HG03108 (cell line): ENCODE measurements around the gene PHC1.
A peak's percentile ranks its signal among the peaks of the same experiment; 100 is the strongest.
"Not testable (repeated sequence)": the region's sequence is repeated elsewhere in the genome, so short reads cannot be mapped to it uniquely, and the experiment has no call there.

Experiments used
- ATAC-seq: cut with Tn5 transposase; IDR thresholded peaks from one replicate; pipeline ENCODE4 v1.9.1; 2021; ENCODE audit warnings: moderate library complexity; ENCODE audit not compliant: unreplicated experiment

The PHC1 gene

DNA sequence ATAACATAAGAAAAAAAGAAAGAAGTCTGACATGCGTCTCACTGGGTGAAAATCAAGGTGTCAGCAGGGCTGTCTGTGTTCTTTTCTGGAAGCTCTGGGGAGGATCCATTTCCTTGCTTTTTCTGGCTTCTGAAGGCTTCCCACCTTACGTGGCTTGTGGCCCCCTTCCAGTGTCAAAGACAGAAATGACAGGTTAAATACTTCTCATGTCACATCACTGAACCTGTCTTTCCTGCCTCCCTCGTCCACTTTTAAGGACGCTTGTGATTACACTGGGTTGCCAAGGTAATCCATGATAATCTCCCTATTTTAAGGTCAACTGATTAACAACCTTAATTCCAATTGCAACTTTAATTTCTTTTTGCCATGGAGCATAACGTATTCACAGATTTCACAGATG, 4.6 kb upstream of the PHC1 start:
- no peak for ATAC-seq

DNA sequence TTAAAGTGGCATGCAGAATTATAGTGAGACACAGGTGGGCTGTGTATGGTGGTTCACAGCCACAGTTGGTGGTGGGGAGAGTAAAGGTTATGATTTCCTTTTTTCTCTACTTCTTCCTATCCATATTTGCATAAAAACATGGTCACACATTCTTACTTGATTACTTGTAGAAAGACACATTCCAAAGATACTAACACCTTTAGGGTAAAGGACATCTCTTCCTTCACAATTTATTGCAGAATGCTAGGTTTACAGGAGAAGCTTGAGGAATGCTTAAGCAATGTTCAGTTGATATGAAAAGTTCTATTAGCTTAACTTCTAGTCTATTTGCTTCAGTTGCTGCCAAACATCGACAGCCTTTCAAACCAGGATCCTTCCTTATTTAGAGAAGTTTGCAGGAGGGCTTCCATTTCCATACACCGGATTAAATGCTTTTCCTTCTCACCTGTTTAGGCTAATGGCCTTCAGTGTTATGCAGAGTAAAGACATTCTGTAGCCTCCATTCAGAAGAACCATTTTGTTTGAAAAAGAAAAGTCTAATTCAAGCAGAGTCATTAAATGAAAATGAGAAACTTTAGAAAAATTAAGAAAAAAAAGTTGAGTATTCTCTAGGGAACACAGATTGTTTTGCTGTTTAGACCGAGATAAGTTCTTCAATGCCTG, 2.6 kb upstream of the PHC1 start:
- no peak for ATAC-seq

DNA sequence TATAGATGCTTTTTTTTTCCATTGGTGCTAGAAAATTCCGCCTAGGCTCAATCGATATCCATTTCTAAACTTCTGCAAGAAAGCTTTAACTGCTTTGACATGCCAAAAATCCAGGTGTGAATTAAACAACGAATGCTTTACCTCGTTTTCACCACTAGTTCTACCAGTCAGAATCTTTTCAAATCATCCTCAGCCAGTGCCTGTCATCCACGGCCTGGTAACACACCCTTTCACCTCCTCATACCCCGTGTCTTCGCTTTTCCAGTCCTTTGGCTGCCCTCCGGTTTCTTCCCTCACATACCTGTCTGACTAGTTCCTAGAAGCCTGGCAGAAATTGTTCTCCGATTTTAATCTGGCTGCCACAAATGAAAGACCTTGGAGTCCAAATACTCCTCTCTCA, 1.4 kb upstream of the PHC1 start:
- no peak for ATAC-seq

DNA sequence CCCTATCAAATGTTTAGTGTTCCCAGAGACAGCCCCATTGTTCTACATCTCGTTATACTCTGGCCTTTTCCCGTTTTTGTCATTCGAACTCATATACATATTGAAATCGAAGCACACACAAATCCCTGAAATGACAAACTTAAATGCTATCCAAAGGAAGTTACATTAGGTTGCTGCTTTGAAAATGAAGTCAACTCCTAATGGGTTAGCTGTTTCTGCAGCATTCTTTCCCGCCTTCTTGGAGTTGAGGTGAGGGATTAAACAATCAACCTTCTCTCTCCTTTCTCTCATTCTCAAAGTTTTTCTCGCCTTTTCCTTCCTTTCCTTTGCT, 642 bp upstream of the PHC1 start:
- ATAC-seq = no peak

DNA sequence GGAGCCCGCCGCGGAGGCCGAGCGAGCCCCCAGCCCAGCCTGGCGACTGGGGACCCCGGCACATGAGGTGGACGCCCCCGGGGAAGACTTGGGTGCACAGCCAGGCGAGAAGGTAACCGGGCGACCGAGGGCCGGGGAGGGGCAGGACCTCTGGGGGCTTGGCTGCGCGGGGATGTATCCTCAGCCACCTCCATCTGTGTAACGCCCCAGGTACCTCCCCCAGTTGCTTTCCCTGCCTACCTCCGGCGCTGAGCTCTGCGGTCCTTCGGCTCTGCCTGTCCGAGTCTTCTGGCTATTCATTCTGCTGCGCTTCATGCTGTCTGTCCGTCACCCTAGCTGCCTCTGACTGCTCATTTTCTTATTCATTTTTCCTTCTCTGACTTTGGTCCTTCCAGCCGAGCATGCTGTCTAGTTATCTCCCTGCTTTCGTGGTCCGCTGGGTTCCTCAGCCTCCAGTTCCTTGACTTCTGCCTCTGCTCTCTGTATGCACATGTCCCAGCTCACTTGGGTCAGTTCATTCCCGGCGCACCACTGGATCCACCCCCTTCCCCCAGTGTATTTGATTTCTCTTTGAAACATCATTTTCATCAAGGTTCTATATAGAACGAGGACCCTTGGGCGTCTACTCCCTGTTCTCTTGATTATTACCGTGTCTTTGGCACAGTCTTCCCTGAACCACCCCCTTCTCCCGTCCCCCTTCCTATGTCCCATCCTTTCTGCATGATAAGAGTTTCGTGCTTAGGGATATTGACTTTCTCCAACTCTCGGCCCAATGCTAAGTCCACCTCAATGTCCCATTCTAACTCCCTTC, 612 bp downstream of the PHC1 start:
- peak; percentile 53 for ATAC-seq

DNA sequence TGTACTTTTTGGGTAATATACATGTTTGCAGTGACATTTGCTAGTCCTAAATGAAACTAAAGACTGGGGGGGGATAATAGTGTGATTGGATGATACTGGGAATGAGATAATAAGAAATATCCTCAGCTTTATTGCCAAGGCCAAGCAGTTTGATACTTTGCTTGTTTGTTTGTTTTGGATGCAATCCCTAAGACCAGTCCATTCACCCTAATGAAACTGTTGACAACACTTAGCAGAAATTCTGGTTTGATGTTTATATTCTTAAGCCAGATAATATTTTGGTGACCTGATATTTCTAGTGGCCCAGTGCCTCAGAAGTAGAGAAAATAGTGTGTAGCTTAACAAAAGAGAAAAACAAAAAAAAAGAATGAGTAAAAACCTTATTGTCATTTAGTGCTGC, 1.8 kb downstream of the PHC1 start:
- no peak for ATAC-seq

DNA sequence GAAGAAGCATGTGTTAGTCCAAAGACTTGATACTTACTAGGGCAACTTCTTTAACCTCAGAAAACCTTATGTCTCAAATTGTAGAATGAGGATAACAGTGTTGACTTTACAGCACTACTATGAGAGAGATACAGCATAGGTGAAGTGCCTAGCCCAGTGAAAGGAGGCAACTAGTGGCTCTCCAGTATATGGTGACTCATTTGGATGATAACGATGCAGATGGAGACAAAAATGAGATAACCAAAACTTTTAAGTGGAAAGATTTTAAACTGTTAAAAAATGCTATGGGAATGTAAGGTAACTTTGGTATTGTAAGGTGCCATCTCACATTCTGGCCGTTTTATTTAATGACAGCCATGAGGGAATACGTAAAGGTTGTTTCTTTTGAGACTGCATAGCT, 2.7 kb downstream of the PHC1 start:
- ATAC-seq = no peak

DNA sequence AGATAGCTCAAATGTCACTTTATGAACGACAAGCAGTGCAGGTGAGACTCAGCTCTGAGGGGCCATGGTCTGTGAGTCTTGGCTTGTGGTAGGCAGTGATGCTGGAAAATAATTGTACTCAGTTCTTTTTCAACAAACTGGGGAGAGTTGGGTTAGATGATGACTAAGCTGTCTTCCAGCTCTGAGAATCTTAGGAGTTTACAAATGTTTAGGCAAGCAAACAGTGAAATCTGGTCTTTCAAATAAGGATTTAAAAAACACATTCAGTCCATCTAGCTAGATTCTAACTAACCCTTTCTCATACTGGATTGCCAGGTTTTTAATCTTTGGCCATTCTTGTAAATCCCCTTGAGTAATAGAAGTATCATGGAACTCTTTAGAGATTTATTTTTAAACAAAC, 3.4 kb downstream of the PHC1 start:
- no peak for ATAC-seq

DNA sequence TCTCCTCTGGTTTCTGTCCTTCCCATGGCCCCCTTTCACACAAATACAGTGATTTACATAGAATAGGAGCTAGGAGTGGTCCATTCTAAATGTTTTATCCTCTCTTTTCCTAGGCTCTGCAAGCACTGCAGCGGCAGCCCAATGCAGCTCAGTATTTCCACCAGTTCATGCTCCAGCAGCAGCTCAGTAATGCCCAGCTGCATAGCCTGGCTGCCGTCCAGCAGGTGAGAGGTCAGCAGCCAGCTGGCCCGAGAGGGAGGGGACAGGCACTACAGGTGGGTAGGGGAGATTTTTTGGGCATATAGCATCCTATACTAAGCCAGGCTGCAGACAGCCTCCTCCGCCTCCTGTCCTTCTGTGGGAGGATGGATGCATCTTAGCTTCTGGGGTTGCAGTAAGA, 5.3 kb downstream of the PHC1 start:
- ATAC-seq = not testable (repeated sequence)

DNA sequence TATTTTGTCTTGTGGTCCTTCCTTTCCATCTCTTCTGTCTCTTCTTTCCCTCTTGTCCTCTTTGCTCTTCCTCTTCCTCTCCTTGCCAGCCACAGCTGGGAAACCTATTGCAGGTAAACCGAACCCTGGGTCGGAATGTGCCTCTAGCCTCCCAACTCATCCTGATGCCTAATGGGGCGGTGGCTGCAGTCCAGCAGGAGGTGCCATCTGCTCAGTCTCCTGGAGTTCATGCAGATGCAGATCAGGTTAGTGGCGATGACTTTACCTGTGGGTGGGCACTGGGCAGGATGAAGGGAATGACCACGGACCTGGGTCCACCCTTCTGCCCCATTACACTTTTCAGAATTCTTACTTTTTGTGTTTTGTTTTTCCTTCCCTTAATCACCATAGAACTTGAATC, 8.2 kb downstream of the PHC1 start:
- no peak for ATAC-seq

DNA sequence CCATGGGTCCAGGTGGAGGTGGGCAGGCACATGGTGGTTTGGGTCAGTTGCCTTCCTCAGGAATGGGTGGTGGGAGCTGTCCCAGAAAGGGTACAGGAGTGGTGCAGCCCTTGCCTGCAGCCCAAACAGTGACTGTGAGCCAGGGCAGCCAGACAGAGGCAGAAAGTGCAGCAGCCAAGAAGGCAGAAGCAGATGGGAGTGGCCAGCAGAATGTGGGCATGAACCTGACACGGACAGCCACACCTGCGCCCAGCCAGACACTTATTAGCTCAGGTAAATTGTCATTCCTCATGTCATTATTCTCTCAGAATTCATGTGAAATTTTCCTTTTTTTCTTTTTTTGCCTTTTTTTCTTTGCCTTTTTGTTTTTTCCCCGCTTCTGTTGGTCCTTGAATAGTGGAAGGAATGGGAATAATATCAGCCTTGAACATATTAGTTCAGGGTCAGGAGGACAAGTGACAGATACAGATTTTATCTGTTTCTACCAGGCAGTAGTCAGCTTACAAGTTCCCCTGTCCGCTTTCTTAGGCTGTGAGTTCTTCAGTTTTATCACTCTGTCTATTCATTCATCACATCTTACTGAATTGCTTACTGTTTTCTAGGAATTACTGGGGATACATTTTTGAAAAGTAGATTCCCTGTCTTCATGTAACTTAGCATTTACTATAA, 16.5 kb downstream of the PHC1 start:
- ATAC-seq = not testable (repeated sequence)

DNA sequence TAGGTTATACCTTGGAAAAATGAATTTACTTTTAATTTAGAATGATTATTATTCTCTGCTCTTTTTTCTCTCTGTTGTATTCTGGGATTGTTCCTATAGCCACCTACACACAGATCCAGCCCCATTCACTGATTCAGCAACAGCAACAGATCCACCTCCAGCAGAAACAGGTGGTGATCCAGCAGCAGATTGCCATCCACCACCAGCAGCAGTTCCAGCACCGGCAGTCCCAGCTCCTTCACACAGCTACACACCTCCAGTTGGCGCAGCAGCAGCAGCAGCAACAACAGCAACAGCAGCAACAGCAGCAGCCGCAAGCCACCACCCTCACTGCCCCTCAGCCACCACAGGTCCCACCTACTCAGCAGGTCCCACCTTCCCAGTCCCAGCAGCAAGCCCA, 18.2 kb downstream of the PHC1 start:
- ATAC-seq = not testable (repeated sequence)

DNA sequence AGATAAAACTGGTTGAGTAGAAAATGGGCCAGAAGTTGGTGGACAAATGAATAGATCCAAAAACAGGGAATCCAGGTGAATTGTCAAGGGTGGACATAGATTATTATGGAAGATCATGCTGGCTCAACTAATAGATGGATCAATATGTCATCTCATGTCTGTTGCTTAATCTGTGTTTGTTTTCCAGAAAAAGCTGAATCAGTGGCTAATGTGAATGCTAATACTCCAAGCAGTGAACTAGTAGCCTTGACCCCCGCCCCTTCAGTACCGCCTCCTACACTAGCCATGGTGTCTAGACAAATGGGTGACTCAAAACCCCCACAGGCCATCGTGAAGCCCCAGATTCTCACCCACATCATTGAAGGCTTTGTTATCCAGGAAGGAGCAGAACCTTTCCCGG, 19.8 kb downstream of the PHC1 start:
- ATAC-seq = not testable (repeated sequence)

DNA sequence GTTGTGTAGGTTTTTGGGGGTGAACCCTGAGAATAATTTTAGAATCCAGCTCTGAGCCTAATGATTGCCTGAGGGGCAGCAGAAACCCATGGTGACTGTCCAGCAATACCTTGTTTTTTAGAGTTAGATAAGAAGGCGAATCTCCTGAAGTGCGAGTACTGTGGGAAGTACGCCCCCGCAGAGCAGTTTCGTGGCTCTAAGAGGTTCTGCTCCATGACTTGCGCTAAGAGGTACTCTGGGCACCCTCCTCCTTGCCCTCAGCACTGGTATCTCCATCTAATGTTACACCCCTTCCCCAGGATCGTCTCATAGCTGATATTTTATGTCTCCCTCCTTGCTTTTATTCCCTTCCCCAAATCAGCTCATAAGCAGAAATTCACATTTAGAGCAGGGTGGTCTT, 22.4 kb downstream of the PHC1 start:
- no peak for ATAC-seq

DNA sequence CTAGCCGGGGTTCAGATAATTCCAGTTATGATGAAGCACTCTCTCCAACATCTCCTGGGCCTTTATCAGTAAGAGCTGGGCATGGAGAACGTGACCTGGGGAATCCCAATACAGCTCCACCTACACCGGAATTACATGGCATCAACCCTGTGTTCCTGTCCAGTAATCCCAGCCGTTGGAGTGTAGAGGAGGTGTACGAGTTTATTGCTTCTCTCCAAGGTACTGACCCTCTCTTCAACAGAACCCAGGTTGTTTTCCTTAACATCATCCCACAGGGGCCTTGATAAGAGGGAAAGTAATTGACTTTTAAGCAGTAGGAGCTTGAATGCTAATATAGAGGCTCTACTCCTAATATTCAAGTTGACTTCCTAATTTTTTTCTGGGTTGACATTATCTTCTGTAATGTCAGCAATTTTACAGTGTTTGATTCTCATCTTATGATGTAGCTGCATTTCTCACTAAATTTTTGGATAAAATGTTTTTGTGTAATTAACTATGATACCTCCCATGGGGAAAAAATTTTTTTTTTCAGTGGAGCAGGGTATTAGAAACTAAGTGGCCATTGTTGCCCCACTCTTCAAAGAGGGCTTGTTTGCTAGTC, 23.6 kb downstream of the PHC1 start:
- ATAC-seq = not testable (repeated sequence)

DNA sequence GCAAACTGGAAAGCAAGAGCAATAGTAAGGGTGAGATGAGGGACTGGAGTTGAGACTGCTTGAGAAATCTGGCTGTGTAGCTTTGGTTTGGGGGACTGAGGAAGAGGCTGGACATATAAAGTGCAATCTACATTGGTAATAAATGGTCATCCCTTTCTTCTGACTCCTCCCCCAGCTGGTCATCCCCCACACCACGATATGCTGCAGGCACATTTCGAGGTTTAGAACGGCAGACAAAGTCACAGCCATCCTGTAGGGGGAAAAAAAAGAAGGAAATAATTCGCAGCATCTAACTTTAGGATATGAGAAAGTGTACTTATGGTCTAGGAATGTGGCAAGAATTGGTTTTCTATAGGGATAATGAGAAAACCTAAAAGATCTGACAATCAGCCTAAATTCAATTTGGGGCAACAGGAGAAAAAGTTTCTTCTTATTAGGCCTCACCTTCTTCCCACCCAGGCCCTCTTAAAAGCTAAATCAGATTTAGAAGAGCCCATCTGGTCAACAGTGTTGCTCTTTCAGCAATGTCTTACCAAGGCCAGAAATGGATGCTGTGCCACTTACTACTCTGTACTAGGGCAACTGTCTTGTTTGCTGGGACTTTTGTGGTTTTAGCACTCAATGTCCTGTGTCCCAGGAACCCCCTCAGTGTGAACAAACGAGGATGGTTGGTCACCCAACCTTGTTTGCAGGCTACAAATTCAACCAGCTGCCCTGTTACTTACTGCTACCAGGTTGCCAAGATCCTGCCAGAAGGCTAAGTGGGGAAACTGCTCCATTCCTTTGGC, 27.6 kb downstream of the PHC1 start:
- no peak for ATAC-seq

DNA sequence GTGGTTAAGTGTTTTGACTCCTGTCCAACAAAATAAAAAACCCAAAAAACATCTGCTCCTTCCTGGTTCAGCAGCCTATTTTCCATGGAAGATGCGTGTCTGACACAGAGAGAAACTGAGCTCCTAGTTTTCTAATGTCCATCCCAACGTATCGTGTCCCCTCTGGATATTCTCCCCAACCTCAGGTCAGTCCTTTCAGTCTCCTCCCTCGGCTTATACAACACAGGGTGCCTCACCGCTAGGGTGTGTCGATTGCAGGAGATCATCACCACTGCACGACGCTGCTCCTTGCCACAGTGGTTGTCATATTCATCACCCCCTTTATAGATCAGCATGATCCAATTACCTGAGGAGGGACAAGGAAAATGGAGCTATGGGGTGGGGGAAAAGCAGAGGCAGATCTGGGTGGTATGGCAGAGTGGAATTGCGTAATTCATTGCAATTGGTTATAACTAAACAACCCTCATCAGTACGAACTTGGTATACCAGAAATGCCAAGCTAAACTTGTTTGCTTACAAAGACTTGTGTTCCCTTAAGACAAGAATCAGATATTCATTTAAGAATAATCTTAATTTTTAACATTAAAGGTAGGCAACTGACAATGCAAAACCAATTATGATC, 29.4 kb downstream of the PHC1 start:
- no peak for ATAC-seq

DNA sequence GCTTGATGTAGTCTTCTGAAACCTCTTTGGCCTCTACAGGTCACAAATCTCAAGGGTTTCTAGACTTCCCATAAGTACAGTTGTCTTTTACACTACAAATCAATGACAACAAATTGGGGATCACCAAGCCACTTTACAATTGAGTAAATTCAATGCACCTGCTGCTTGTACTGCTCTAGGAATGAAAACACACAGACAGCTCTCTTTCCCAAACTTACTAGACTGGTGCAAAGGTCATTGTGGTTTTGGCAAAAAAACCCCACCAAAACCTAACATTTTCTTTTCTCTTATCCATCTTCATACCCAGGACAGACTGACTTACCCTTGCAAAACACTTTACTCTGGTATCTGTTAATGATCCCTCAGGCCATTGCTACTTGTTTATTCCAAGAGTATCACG, 32.4 kb downstream of the PHC1 start:
- no peak for ATAC-seq

DNA sequence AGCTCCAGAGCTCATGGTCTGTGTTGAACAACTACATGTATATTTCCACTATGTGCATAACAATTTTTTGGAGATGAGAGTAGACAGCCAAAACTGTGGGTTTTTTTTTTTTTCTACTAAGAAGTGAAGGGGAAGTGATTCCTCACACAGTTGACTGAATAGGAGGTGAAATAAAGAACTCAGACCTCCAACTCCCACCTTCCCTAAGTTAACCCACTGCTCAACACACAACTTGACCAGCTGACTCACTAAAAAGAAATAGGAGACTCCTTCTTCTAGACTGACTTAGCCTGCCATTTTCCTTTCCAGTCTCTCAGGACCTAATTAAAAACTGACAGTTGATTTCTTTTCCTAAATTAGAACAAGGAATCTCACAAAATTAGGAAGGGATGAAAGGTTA, 33.4 kb downstream of the PHC1 start:
- ATAC-seq = no peak

DNA sequence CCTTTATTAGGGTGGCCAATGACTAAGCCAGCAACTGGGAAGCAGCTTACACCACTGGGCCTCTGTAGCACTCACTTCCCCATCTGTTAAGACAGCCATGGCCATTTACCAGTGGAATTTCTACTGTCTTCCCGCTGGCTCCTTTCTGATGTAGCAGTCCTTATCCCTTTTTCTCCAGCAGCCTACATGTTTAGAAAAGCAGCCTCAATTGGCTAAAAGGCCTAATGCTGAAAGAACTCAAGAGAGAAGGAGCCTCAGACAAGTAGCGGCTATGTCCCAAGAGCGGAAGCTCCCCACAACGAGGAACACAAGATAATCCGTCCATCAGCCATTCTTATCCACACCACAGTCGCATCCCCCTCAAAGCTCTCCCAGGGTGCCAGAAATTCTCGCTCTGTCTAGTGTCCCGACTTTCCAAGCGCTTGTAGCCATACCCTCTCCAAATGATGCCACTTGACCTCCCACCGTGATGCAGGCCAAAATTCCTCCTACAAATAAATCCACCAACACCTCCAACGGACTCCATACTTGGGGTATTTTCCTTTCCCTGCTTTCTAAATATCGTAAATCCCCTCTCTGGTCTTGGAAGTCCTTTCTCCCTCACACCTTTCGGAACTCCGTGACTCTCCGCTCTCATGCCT, 34.5 kb downstream of the PHC1 start:
- ATAC-seq = no peak
